ENCODE results near the gene SFMBT2.

SFMBT2 gene

DNA sequence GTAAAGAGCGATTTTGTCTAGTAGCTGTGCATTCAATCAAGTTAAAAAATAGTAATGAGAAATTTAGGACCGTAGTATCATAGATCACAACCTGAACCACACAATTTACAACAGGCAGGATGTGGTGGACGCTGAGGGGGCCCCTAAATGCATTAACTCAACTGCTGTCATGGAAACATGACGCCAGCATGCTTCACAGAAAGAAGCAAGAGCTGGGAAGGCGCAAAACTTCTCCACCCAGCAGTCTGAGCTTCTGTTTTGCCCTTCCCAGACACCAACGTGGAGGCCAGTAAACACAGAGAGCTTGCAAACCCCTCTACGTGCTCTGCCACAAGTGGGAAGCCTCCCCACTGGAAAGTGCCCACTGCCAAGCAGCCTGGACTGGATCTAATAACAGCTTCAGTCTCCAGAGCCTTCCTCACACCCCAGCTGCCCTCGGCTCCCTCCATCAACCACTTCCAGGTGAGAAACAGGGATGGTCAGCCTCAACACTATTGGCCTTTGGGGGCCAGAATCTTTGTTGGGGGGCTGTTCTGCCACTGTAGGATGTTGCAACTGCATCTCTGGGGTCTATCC lies 151.8 kb downstream of the SFMBT2 start:
- Histone ChIP-seq H3K27me3 (no peaks in the 10 kb centered on the region), H3K9me3 (no peaks in the 10 kb centered on the region), H3K4me3 (ENCODE audit: low read depth in 1 of 2, low read length in 1 of 2) (no peak overlapping the region), H3K36me3 (no peaks in the 10 kb centered on the region), H3K27ac (no peak overlapping the region), H3K4me1 (ENCODE audit: control insufficient read depth in 1 of 2, insufficient read depth in 1 of 2, low read depth in 1 of 2, low read length in 1 of 2) (peaks cover 9 to 10% of the 10 kb centered on the region in 2 experiments)
- TF ChIP-seq, protein P1, sequence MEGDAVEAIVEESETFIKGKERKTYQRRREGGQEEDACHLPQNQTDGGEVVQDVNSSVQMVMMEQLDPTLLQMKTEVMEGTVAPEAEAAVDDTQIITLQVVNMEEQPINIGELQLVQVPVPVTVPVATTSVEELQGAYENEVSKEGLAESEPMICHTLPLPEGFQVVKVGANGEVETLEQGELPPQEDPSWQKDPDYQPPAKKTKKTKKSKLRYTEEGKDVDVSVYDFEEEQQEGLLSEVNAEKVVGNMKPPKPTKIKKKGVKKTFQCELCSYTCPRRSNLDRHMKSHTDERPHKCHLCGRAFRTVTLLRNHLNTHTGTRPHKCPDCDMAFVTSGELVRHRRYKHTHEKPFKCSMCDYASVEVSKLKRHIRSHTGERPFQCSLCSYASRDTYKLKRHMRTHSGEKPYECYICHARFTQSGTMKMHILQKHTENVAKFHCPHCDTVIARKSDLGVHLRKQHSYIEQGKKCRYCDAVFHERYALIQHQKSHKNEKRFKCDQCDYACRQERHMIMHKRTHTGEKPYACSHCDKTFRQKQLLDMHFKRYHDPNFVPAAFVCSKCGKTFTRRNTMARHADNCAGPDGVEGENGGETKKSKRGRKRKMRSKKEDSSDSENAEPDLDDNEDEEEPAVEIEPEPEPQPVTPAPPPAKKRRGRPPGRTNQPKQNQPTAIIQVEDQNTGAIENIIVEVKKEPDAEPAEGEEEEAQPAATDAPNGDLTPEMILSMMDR (IDR thresholded peaks at IDR 0.05), result no peak

GRCh38 chr10:7255517-7255916 lies 155.3 kb downstream of the SFMBT2 start:
- Histone ChIP-seq H3K9me3 (no peaks in the 10 kb centered on the region), H3K4me1 (ENCODE audit: control insufficient read depth in 1 of 2, insufficient read depth in 1 of 2, low read depth in 1 of 2, low read length in 1 of 2) (peaks cover 8% of the 10 kb centered on the region in 2 experiments)

GRCh38 chr10:7251696-7252465 lies 159.0 kb downstream of the SFMBT2 start:
- Histone ChIP-seq H3K4me1 (ENCODE audit: control insufficient read depth in 1 of 2, insufficient read depth in 1 of 2, low read depth in 1 of 2, low read length in 1 of 2) (no peaks in the 10 kb centered on the region), H3K27ac (no peak overlapping the region), H3K27me3 (no peaks in the 10 kb centered on the region), H3K4me3 (ENCODE audit: low read depth in 1 of 2, low read length in 1 of 2) (no peak overlapping the region), H3K9me3 (no peaks in the 10 kb centered on the region), H3K36me3 (no peaks in the 10 kb centered on the region)
- TF ChIP-seq, protein P1 (IDR thresholded peaks at IDR 0.05), result no peak

More at GRCh38 chr10:7255517-7255916, 155.3 kb downstream of the SFMBT2 start:
- Histone ChIP-seq H3K36me3 (no peaks in the 10 kb centered on the region), H3K4me3 (ENCODE audit: low read depth in 1 of 2, low read length in 1 of 2) (no peak overlapping the region), H3K27ac (no peak overlapping the region), H3K27me3 (no peaks in the 10 kb centered on the region)
- TF ChIP-seq, protein P1 (IDR thresholded peaks at IDR 0.05), result no peak

DNA sequence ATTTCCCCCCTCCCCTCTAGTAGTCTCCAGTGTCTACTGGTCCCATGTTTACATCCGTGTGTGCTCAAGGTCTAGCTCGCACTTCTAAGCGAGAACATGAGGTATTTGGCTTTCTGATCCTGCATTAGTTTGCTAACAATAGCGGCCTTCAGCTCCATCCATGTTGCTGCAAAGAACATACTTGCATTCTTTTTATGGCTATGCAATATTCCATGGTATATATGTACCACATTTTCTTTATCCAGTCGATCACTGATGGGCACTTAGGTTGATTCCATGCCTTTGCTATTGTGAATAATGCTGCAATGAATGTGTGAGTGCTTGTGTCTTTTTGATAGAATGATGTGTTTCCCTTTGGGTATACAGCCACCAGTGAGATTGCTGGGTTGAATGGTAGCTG lies 160.6 kb downstream of the SFMBT2 start:
- TF ChIP-seq, protein P1 (IDR thresholded peaks at IDR 0.05), result no peak
- H3K9me3 ChIP-seq, result no peaks in the 10 kb centered on the region
- H3K36me3 ChIP-seq, result no peaks in the 10 kb centered on the region
- H3K4me1 ChIP-seq (ENCODE audit: control insufficient read depth in 1 of 2, insufficient read depth in 1 of 2, low read depth in 1 of 2, low read length in 1 of 2), result no peaks in the 10 kb centered on the region
- H3K27me3 ChIP-seq, result no peaks in the 10 kb centered on the region
- H3K4me3 ChIP-seq (ENCODE audit: low read depth in 1 of 2, low read length in 1 of 2), result no peak overlapping the region
- no peak overlapping the region for H3K27ac ChIP-seq

- no peaks in the 10 kb centered on the region for H3K36me3 ChIP-seq
- no peaks in the 10 kb centered on the region for H3K9me3 ChIP-seq
- no peak overlapping the region for H3K4me3 ChIP-seq (ENCODE audit: low read depth in 1 of 2, low read length in 1 of 2)
- no peaks in the 10 kb centered on the region for H3K27me3 ChIP-seq
- H3K4me1 ChIP-seq (ENCODE audit: control insufficient read depth in 1 of 2, insufficient read depth in 1 of 2, low read depth in 1 of 2, low read length in 1 of 2), result peaks cover 0 to 6% of the 10 kb centered on the region in 2 experiments
- TF ChIP-seq, protein P1 (IDR thresholded peaks at IDR 0.05), result no peak
- no peak overlapping the region for H3K27ac ChIP-seq
Observed at GRCh38 chr10:7248585-7249164, 162.2 kb downstream of the SFMBT2 start.
